WTC11 (cell line): ENCODE data around the gene SYNC. TPM values are rescaled to one million over a fixed set of nuclear protein-coding genes. Genes with fewer than 3 reads are reported as not detected.
A peak's percentile ranks its signal among the peaks of the same experiment; 100 is the strongest.
"Not testable (repeated sequence)": the region's sequence is repeated elsewhere in the genome, so short reads cannot be mapped to it uniquely, and the experiment has no call there.

ENCODE experiments used
- ATAC-seq: fragments of 200-7000 bp; cut with Tn5 transposase; 2 replicates; pipeline ENCODE4 v1.10.0; 2021; ENCODE audit warnings: mild to moderate bottlenecking, moderate library complexity
- CTCF ChIA-PET: fragments of 300-600 bp; sonication (Branson Sonifier 250); formaldehyde crosslinking; loops from one replicate; lab custom pipeline; 2021; ENCODE audit warnings: antibody characterized with exemption; lab: Charles Lee
- POLR2A ChIA-PET: fragments of 350-600 bp; sonication (Branson Sonifier 250); formaldehyde crosslinking; loops from one replicate; lab custom pipeline; 2021; ENCODE audit warnings: antibody characterized with exemption; lab: Charles Lee
- DNase-seq: peaks from one replicate; pipeline ENCODE4 v3.0.0; 2021; ENCODE audit warnings: low spot score
- H3K27ac Mint-ChIP-seq: 2 replicates; pipeline ENCODE4 v1.8.0; 2021; ENCODE audit warnings: mixed read lengths
- H3K27me3 Mint-ChIP-seq: 2 replicates; pipeline ENCODE4 v1.8.0; 2021; ENCODE audit warnings: low read depth, mild to moderate bottlenecking, moderate library complexity, mixed read lengths
- H3K36me3 Mint-ChIP-seq: 2 replicates; pipeline ENCODE4 v1.8.0; 2021; ENCODE audit warnings: mixed read lengths
- H3K4me1 Mint-ChIP-seq: 2 replicates; pipeline ENCODE4 v1.8.0; 2022; ENCODE audit warnings: mixed read lengths
- H3K4me3 Mint-ChIP-seq: 2 replicates; pipeline ENCODE4 v1.8.0; 2021; ENCODE audit warnings: mild to moderate bottlenecking, moderate library complexity, mixed read lengths
- H3K9me3 Mint-ChIP-seq: 2 replicates; pipeline ENCODE4 v1.8.0; 2021; ENCODE audit warnings: mixed read lengths
- ATF3 ChIP-seq: sonication (generic); formaldehyde crosslinking; conservative IDR thresholded peaks from 2 replicates; pipeline ENCODE4 v1.8.1; 2022; ENCODE audit warnings: mild to moderate bottlenecking, missing genetic modification reagents
- CDX4 ChIP-seq: fragments of 250-450 bp; sonication (Bioruptor Pico); IDR thresholded peaks from 2 replicates; pipeline ENCODE4 v1.9.0; 2021; ENCODE audit warnings: moderate library complexity, mild to moderate bottlenecking, inconsistent platforms, borderline replicate concordance
- EMX1 ChIP-seq: fragments of 250-450 bp; sonication (Bioruptor Pico); IDR thresholded peaks from 2 replicates; pipeline ENCODE4 v1.8.0; 2021; ENCODE audit warnings: mild to moderate bottlenecking
- NFYB ChIP-seq: sonication (generic); formaldehyde crosslinking; conservative IDR thresholded peaks from 2 replicates; pipeline ENCODE4 v1.8.0; 2022; ENCODE audit warnings: low read depth, missing genetic modification reagents
- SMAD3 ChIP-seq: sonication (generic); formaldehyde crosslinking; IDR thresholded peaks from 2 replicates; pipeline ENCODE4 v1.8.0; 2022; ENCODE audit warnings: missing genetic modification reagents, mild to moderate bottlenecking, borderline replicate concordance
- SP1 ChIP-seq: sonication (generic); formaldehyde crosslinking; conservative IDR thresholded peaks from 2 replicates; pipeline ENCODE4 v1.8.1; 2022; ENCODE audit warnings: missing genetic modification reagents
- TP53 ChIP-seq: sonication (generic); formaldehyde crosslinking; IDR thresholded peaks from 2 replicates; pipeline ENCODE4 v1.8.1; 2023; ENCODE audit warnings: mild to moderate bottlenecking, missing genetic modification reagents
- USF2 ChIP-seq: sonication (generic); formaldehyde crosslinking; IDR thresholded peaks from 2 replicates; pipeline ENCODE4 v1.8.1; 2023; ENCODE audit warnings: mild to moderate bottlenecking, missing genetic modification reagents, moderate library complexity
- ZMAT4 ChIP-seq: fragments of 250-450 bp; sonication (Bioruptor Pico); IDR thresholded peaks from 2 replicates; pipeline ENCODE4 v1.9.0; 2021; ENCODE audit warnings: mild to moderate bottlenecking
- ZNF121 ChIP-seq: sonication (generic); formaldehyde crosslinking; IDR thresholded peaks from 2 replicates; pipeline ENCODE4 v1.8.0; 2023; ENCODE audit warnings: missing genetic modification reagents
- total RNA-seq: library from RNA; stranded (reverse); gene quantifications from 3 replicates; pipeline ENCODE4 v1.2.3, GENCODE V29; 2021

SYNC gene
- total RNA-seq, 1 experiment from 2014 or later = 0.09 TPM

- no peak for TF ChIP-seq ATF3 (CRISPR knock-in tag)
- no peak for TF ChIP-seq TP53
- TF ChIP-seq SP1 = no peak
- TF ChIP-seq SMAD3 (CRISPR knock-in tag) = no peak
- no peak for TF ChIP-seq CDX4
- TF ChIP-seq USF2 (CRISPR knock-in tag) = no peak
- no peak for TF ChIP-seq ZMAT4 (CRISPR knock-in tag)
- no peak for TF ChIP-seq NFYB (CRISPR knock-in tag)
- TF ChIP-seq EMX1 = no peak
Observed at GRCh38 chr1:32632829-32633228, 69.7 kb downstream of the SYNC start (continued).

GRCh38 chr1:32630173-32630572, 72.4 kb downstream of the SYNC start:
- ATAC-seq, H3K4me3 Mint-ChIP-seq, H3K27ac Mint-ChIP-seq, H3K27me3 Mint-ChIP-seq, H3K9me3 Mint-ChIP-seq, POLR2A ChIA-PET, DNase-seq: not testable (repeated sequence)
- CTCF ChIA-PET = interaction anchor here (0.8 kb wide), 1 partner anchor 110 kb away, joined by 3 read pairs; no protein-coding TSS in a partner anchor
- H3K36me3 Mint-ChIP-seq = peaks cover 22% of the 10 kb centered on the region
- peak; percentile 78 for TF ChIP-seq ZNF121 (CRISPR knock-in tag)
- peaks cover 25% of the 10 kb centered on the region for H3K4me1 Mint-ChIP-seq

Other genes with a start within 250 kb of the SYNC start
- 2.7 to 3.8 TPM (median 3.7 TPM) in 3 replicates for gene ZBTB8B, start 237.7 kb downstream of the SYNC start, total RNA-seq
- gene ZBTB8A, start 163.3 kb downstream of the SYNC start, total RNA-seq = 7.1 to 8.2 TPM (median 7.7 TPM) in 3 replicates
- 56.7 to 60.5 TPM (median 59.0 TPM) in 3 replicates for gene ZBTB8OS, start 52.2 kb downstream of the SYNC start, total RNA-seq
- gene RBBP4, start 51.6 kb downstream of the SYNC start, total RNA-seq = 331 to 339 TPM (median 333 TPM) in 3 replicates
- 142 to 197 TPM (median 154 TPM) in 3 replicates for gene YARS1, start 114.6 kb upstream of the SYNC start, total RNA-seq
- 62.9 to 73.2 TPM (median 70.2 TPM) in 3 replicates for gene S100PBP, start 114.9 kb upstream of the SYNC start, total RNA-seq
- 1.2 to 1.6 TPM (median 1.4 TPM) in 3 replicates for gene FNDC5, start 168.1 kb upstream of the SYNC start, total RNA-seq
- gene HPCA, start 183.7 kb upstream of the SYNC start, total RNA-seq = 1.5 to 2.2 TPM (median 1.9 TPM) in 3 replicates
- gene TMEM54, start 198.6 kb upstream of the SYNC start, total RNA-seq = 20.7 to 29.0 TPM (median 24.9 TPM) in 3 replicates